ENCODE data around the gene NCAM2. TPM values are rescaled to one million over a fixed set of nuclear protein-coding genes. Genes with fewer than 3 reads are reported as not detected.

The NCAM2 gene
- total and polyA plus RNA-seq, 9 donors, result 0.35 to 6.8 (median 1.2) TPM

- H3K27ac ChIP-seq, result no peak overlapping the region
- intact Hi-C loops (cut with DNase I), result no loop called here
- no peaks in the 10 kb centered on the region for H3K36me3 ChIP-seq
- no peaks in the 10 kb centered on the region for H3K9me3 ChIP-seq
- H3K4me3 ChIP-seq, result no peak overlapping the region
- DNase-seq, result no peak
- no peaks in the 10 kb centered on the region for H3K27me3 ChIP-seq
- TF ChIP-seq EP300 (IDR thresholded peaks at IDR 0.05) (no peak), CTCF (IDR thresholded peaks at IDR 0.05) (no peak), POLR2A (IDR thresholded peaks at IDR 0.05) (no peak)
- H3K4me1 ChIP-seq (ENCODE audit: insufficient read depth), result no peaks in the 10 kb centered on the region
- WGBS, 3 donors, result 78 to 85% (median 85%) methylated on average over 1 of the region's 1 CpG
These were observed 468.5 kb downstream of the NCAM2 start for GRCh38 chr21:21466752-21467151.

GRCh38 chr21:21468003-21468402 lies 469.8 kb downstream of the NCAM2 start:
- Histone ChIP-seq H3K4me1 (ENCODE audit: insufficient read depth) (no peaks in the 10 kb centered on the region), H3K27ac (no peak overlapping the region), H3K27me3 (no peaks in the 10 kb centered on the region), H3K9me3 (no peaks in the 10 kb centered on the region), H3K4me3 (no peak overlapping the region), H3K36me3 (no peaks in the 10 kb centered on the region)
- intact Hi-C loops (cut with DNase I), result no loop called here
- TF ChIP-seq POLR2A (IDR thresholded peaks at IDR 0.05) (no peak), EP300 (IDR thresholded peaks at IDR 0.05) (no peak), CTCF (IDR thresholded peaks at IDR 0.05) (no peak)
- DNase-seq, result no peak

- WGBS, 3 donors, result 42 to 45% (median 45%) methylated on average over 3 of the region's 3 CpGs
- H3K27me3 ChIP-seq, result no peaks in the 10 kb centered on the region
- no peak for DNase-seq
- no peaks in the 10 kb centered on the region for H3K4me1 ChIP-seq (ENCODE audit: insufficient read depth)
- H3K36me3 ChIP-seq, result no peaks in the 10 kb centered on the region
- no peaks in the 10 kb centered on the region for H3K9me3 ChIP-seq
- no peak overlapping the region for H3K27ac ChIP-seq
- TF ChIP-seq POLR2A (IDR thresholded peaks at IDR 0.05) (no peak), EP300 (IDR thresholded peaks at IDR 0.05) (no peak), CTCF (IDR thresholded peaks at IDR 0.05) (no peak)
- intact Hi-C loops (cut with DNase I), result no loop called here
- H3K4me3 ChIP-seq, result no peak overlapping the region
These were observed 483.0 kb downstream of the NCAM2 start for GRCh38 chr21:21481239-21481638.

GRCh38 chr21:21508859-21509258 lies 510.6 kb downstream of the NCAM2 start:
- no peaks in the 10 kb centered on the region for H3K9me3 ChIP-seq
- H3K4me1 ChIP-seq (ENCODE audit: insufficient read depth), result no peaks in the 10 kb centered on the region
- TF ChIP-seq EP300 (IDR thresholded peaks at IDR 0.05) (no peak), CTCF (IDR thresholded peaks at IDR 0.05) (no peak), POLR2A (IDR thresholded peaks at IDR 0.05) (no peak)
- intact Hi-C loops (cut with DNase I), result no loop called here
- no peaks in the 10 kb centered on the region for H3K36me3 ChIP-seq
- DNase-seq, result no peak
- no peak overlapping the region for H3K27ac ChIP-seq
- no peaks in the 10 kb centered on the region for H3K27me3 ChIP-seq
- WGBS, 3 donors, result 83 to 88% (median 83%) methylated on average over 6 of the region's 6 CpGs
- H3K4me3 ChIP-seq, result no peak overlapping the region

- Histone ChIP-seq H3K4me3 (no peak overlapping the region), H3K27ac (no peak overlapping the region), H3K27me3 (no peaks in the 10 kb centered on the region), H3K9me3 (no peaks in the 10 kb centered on the region), H3K36me3 (no peaks in the 10 kb centered on the region), H3K4me1 (ENCODE audit: insufficient read depth) (no peaks in the 10 kb centered on the region)
- intact Hi-C loops (cut with DNase I), result no loop called here
- DNase-seq, result no peak
- TF ChIP-seq POLR2A (IDR thresholded peaks at IDR 0.05) (no peak), EP300 (IDR thresholded peaks at IDR 0.05) (no peak), CTCF (IDR thresholded peaks at IDR 0.05) (no peak)
These were observed 532.5 kb downstream of the NCAM2 start for GRCh38 chr21:21530680-21531079.

Data from ovary (tissue), 9 donors.